HepG2 (cell line): ENCODE results near the gene SPG7. TPM values are rescaled to one million over a fixed set of nuclear protein-coding genes. Genes with fewer than 3 reads are reported as not detected.

ENCODE experiments used
- ATF5 ChIP-seq: sonication (generic); formaldehyde crosslinking; IDR thresholded peaks from 2 replicates; pipeline ENCODE4 v1.4.0; 2020; ENCODE audit warnings: mild to moderate bottlenecking, low read depth, missing genetic modification reagents
- CREB1 ChIP-seq, 2 experiments: fragments of 450-650 bp in 1 of 2; IDR thresholded peaks; 2 replicates each; pipeline ENCODE4 v1.6.1; 2016 to 2017; ENCODE audit warnings: control low read depth in 1 of 2, mild to moderate bottlenecking in 1 of 2, missing compliant biosample characterization in 1 of 2, missing genetic modification characterization in 1 of 2
- FOSL2 ChIP-seq: sonication (generic); formaldehyde crosslinking; IDR thresholded peaks from 2 replicates; pipeline ENCODE4 v1.4.0; 2020; ENCODE audit warnings: missing genetic modification reagents
- FOXJ3 ChIP-seq: sonication (generic); formaldehyde crosslinking; IDR thresholded peaks from 2 replicates; pipeline ENCODE4 v1.4.0; 2020; ENCODE audit warnings: missing genetic modification reagents, mild to moderate bottlenecking, borderline replicate concordance
- HOXD1 ChIP-seq: sonication (generic); formaldehyde crosslinking; IDR thresholded peaks from 2 replicates; pipeline ENCODE4 v1.5.0; 2020; ENCODE audit warnings: missing genetic modification reagents
- MAFK ChIP-seq, 2 experiments: IDR thresholded peaks in 1 of 2; conservative IDR thresholded peaks in 1 of 2; 2 replicates each; pipeline ENCODE4 v1.6.1; 2011; ENCODE audit warnings: improper control_type of control experiment in 2 of 2, low read length in 2 of 2
- MIER3 ChIP-seq: IDR thresholded peaks from 2 replicates; pipeline ENCODE4 v1.6.1; 2016; ENCODE audit warnings: missing compliant biosample characterization, borderline replicate concordance
- RFXAP ChIP-seq: sonication (generic); formaldehyde crosslinking; IDR thresholded peaks from 2 replicates; pipeline ENCODE4 v1.4.0; 2020; ENCODE audit warnings: missing genetic modification reagents, borderline replicate concordance
- YEATS2 ChIP-seq: sonication (generic); formaldehyde crosslinking; IDR thresholded peaks from 2 replicates; pipeline ENCODE4 v1.4.0; 2020; ENCODE audit warnings: missing genetic modification reagents, borderline replicate concordance
- ZFY ChIP-seq: sonication (generic); formaldehyde crosslinking; IDR thresholded peaks from 2 replicates; pipeline ENCODE4 v1.4.0; 2020; ENCODE audit warnings: missing genetic modification reagents
- ZNF362 ChIP-seq: sonication (generic); formaldehyde crosslinking; IDR thresholded peaks from 2 replicates; pipeline ENCODE4 v1.4.0; 2020; ENCODE audit warnings: missing genetic modification reagents, mild to moderate bottlenecking, borderline replicate concordance
- ZNF383 ChIP-seq: sonication (generic); formaldehyde crosslinking; IDR thresholded peaks from 2 replicates; pipeline ENCODE4 v1.4.0; 2020; ENCODE audit warnings: missing genetic modification reagents, mild to moderate bottlenecking, borderline replicate concordance
- ZNF766 ChIP-seq: sonication (generic); formaldehyde crosslinking; IDR thresholded peaks from 2 replicates; pipeline ENCODE4 v1.5.0; 2020; ENCODE audit warnings: missing genetic modification reagents, borderline replicate concordance
- polyA plus RNA-seq, 8 experiments: library from polyadenylated mRNA; depleted of rRNA in 3 of 8; stranded (reverse) in 7 of 8; unstranded in 1 of 8; fragments of >200 nt; fragmentation: Illumina TruSeq in 4 of 8; extraction: Trizol in 4 of 8; gene quantifications; 2 replicates each; pipeline versions ENCODE4 v1.2.1 to v1.2.3, GENCODE V29; 2011 to 2016; ENCODE audit warnings: low read depth in 4 of 8, missing spikeins in 1 of 8, mixed read lengths in 1 of 8; ENCODE audit not compliant: insufficient read depth in 1 of 8
- total RNA-seq, 5 experiments: library from RNA; depleted of rRNA; stranded (reverse); fragments of >200 nt; fragmentation: Illumina TruSeq; extraction: Trizol; gene quantifications; 2 replicates each; pipeline ENCODE4 v1.2.3, GENCODE V29; 2016; ENCODE audit warnings: low read depth in 1 of 5
- TF ChIP-seq, protein P1 (sequence below): sonication (generic); formaldehyde crosslinking; IDR thresholded peaks from 2 replicates; pipeline ENCODE4 v1.4.0; 2020; ENCODE audit warnings: low read depth, mild to moderate bottlenecking, missing genetic modification reagents
- TF ChIP-seq, protein P2 (sequence below): sonication (generic); formaldehyde crosslinking; IDR thresholded peaks from 2 replicates; pipeline ENCODE4 v1.4.0; 2020; ENCODE audit warnings: missing genetic modification reagents, borderline replicate concordance
- TF ChIP-seq, protein P3 (sequence below): conservative IDR thresholded peaks from 2 replicates; pipeline ENCODE4 v1.6.1; 2018; ENCODE audit warnings: missing genetic modification reagents
- TF ChIP-seq, protein P4 (sequence below): sonication (generic); formaldehyde crosslinking; IDR thresholded peaks from 2 replicates; pipeline ENCODE4 v1.5.1; 2020; ENCODE audit warnings: mild to moderate bottlenecking, missing genetic modification reagents, moderate library complexity

SPG7 gene
- total and polyA plus RNA-seq, 2 of the 13 experiments (the other 11 are each of a cell fraction or from before 2014, with no cell fraction given): 66.0 to 136 TPM

GRCh38 chr16:89545831-89546574, 37.8 kb downstream of the SPG7 start (continued):
- TF ChIP-seq, protein P1, sequence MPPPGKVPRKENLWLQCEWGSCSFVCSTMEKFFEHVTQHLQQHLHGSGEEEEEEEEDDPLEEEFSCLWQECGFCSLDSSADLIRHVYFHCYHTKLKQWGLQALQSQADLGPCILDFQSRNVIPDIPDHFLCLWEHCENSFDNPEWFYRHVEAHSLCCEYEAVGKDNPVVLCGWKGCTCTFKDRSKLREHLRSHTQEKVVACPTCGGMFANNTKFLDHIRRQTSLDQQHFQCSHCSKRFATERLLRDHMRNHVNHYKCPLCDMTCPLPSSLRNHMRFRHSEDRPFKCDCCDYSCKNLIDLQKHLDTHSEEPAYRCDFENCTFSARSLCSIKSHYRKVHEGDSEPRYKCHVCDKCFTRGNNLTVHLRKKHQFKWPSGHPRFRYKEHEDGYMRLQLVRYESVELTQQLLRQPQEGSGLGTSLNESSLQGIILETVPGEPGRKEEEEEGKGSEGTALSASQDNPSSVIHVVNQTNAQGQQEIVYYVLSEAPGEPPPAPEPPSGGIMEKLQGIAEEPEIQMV (CRISPR knock-in tag): no peak; the same call in 1 of the 2 replicates
- no peak for TF ChIP-seq MIER3 (CRISPR knock-in tag)
- no peak for TF ChIP-seq ZNF383
- no peak for TF ChIP-seq ATF5 (CRISPR knock-in tag)
- TF ChIP-seq CREB1 (IDR thresholded peaks at IDR 0.05): no peak
- TF ChIP-seq CREB1 (CRISPR knock-in tag; IDR thresholded peaks at IDR 0.05): no peak
- no peak for TF ChIP-seq MAFK (conservative IDR thresholded peaks at IDR 0.05 in 1 of 2, IDR thresholded peaks at IDR 0.05 in 1 of 2; ENCODE audit: low read length in 2 of 2)
- TF ChIP-seq, protein P2, sequence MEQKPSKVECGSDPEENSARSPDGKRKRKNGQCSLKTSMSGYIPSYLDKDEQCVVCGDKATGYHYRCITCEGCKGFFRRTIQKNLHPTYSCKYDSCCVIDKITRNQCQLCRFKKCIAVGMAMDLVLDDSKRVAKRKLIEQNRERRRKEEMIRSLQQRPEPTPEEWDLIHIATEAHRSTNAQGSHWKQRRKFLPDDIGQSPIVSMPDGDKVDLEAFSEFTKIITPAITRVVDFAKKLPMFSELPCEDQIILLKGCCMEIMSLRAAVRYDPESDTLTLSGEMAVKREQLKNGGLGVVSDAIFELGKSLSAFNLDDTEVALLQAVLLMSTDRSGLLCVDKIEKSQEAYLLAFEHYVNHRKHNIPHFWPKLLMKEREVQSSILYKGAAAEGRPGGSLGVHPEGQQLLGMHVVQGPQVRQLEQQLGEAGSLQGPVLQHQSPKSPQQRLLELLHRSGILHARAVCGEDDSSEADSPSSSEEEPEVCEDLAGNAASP (CRISPR knock-in tag): peak; percentile 80; the same call in 1 of the 2 replicates
- TF ChIP-seq FOSL2 (CRISPR knock-in tag): no peak
- peak; percentile 82; the same call in 1 of the 2 replicates for TF ChIP-seq RFXAP (CRISPR knock-in tag)
- TF ChIP-seq, protein P3, sequence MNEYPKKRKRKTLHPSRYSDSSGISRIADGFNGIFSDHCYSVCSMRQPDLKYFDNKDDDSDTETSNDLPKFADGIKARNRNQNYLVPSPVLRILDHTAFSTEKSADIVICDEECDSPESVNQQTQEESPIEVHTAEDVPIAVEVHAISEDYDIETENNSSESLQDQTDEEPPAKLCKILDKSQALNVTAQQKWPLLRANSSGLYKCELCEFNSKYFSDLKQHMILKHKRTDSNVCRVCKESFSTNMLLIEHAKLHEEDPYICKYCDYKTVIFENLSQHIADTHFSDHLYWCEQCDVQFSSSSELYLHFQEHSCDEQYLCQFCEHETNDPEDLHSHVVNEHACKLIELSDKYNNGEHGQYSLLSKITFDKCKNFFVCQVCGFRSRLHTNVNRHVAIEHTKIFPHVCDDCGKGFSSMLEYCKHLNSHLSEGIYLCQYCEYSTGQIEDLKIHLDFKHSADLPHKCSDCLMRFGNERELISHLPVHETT (CRISPR knock-in tag): no peak
- no peak for TF ChIP-seq ZFY
- TF ChIP-seq ZNF766 (CRISPR knock-in tag): no peak
- peak; percentile 98 for TF ChIP-seq ZNF362
- TF ChIP-seq, protein P4, sequence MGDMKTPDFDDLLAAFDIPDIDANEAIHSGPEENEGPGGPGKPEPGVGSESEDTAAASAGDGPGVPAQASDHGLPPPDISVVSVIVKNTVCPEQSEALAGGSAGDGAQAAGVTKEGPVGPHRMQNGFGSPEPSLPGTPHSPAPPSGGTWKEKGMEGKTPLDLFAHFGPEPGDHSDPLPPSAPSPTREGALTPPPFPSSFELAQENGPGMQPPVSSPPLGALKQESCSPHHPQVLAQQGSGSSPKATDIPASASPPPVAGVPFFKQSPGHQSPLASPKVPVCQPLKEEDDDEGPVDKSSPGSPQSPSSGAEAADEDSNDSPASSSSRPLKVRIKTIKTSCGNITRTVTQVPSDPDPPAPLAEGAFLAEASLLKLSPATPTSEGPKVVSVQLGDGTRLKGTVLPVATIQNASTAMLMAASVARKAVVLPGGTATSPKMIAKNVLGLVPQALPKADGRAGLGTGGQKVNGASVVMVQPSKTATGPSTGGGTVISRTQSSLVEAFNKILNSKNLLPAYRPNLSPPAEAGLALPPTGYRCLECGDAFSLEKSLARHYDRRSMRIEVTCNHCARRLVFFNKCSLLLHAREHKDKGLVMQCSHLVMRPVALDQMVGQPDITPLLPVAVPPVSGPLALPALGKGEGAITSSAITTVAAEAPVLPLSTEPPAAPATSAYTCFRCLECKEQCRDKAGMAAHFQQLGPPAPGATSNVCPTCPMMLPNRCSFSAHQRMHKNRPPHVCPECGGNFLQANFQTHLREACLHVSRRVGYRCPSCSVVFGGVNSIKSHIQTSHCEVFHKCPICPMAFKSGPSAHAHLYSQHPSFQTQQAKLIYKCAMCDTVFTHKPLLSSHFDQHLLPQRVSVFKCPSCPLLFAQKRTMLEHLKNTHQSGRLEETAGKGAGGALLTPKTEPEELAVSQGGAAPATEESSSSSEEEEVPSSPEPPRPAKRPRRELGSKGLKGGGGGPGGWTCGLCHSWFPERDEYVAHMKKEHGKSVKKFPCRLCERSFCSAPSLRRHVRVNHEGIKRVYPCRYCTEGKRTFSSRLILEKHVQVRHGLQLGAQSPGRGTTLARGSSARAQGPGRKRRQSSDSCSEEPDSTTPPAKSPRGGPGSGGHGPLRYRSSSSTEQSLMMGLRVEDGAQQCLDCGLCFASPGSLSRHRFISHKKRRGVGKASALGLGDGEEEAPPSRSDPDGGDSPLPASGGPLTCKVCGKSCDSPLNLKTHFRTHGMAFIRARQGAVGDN: no peak
- TF ChIP-seq YEATS2: peak; percentile 57; the same call in 1 of the 2 replicates
- no peak for TF ChIP-seq HOXD1
- no peak for TF ChIP-seq FOXJ3 (CRISPR knock-in tag)
